ENCODE data around the gene AKAP6. TPM values are rescaled to one million over a fixed set of nuclear protein-coding genes. Genes with fewer than 3 reads are reported as not detected.

AKAP6 gene
- total RNA-seq, 1 experiment from 2014 or later = 1.1 TPM

- Histone ChIP-seq H4K91ac (ENCODE audit: insufficient read length, low read depth, low read length) (no peak overlapping the region), H3K79me1 (ENCODE audit: insufficient read depth, low read depth, low read length, poor library complexity, severe bottlenecking) (no peaks in the 10 kb centered on the region), H3K9me3 (ENCODE audit: control insufficient read depth, low read depth, low read length) (no peaks in the 10 kb centered on the region), H3K23ac (ENCODE audit: insufficient read length, low read depth, low read length) (no peak overlapping the region), H2BK20ac (ENCODE audit: low read depth, low read length, poor library complexity, severe bottlenecking) (no peak overlapping the region), H3K18ac (ENCODE audit: insufficient read length, low read depth, low read length) (no peak overlapping the region), H3K56ac (ENCODE audit: insufficient read length, low read depth, low read length) (no peak overlapping the region), H4K20me1 (ENCODE audit: control insufficient read depth, insufficient read depth, insufficient read length) (no peaks in the 10 kb centered on the region), H3K9ac (ENCODE audit: extremely low read depth, insufficient read length, low read length) (no peak overlapping the region), H3K4ac (ENCODE audit: low read depth, low read length) (no peak overlapping the region), H3T11ph (ENCODE audit: low read length) (no peak overlapping the region), H3K4me1 (ENCODE audit: insufficient read depth, low read length) (no peaks in the 10 kb centered on the region), H3K27ac (ENCODE audit: insufficient read length, low read depth, low read length) (no peak overlapping the region), H2BK5ac (ENCODE audit: insufficient read length, low read length) (no peak overlapping the region), H3K14ac (ENCODE audit: insufficient read depth, low read length) (no peak overlapping the region), H2AK5ac (ENCODE audit: insufficient read length, low read length) (no peak overlapping the region), H3K27me3 (ENCODE audit: insufficient read depth, low read length) (no peaks in the 10 kb centered on the region), H2AFZ (ENCODE audit: low read length) (no peak overlapping the region), H3K4me2 (ENCODE audit: insufficient read depth, insufficient read length, low read length) (no peak overlapping the region), H2BK15ac (ENCODE audit: low read depth, low read length) (no peak overlapping the region), H4K5ac (ENCODE audit: insufficient read length, low read depth, low read length) (no peak overlapping the region), H4K8ac (replicated peaks; ENCODE audit: insufficient read length, low read depth, low read length) (no peak overlapping the region), H3K79me2 (ENCODE audit: insufficient read depth, low read length) (no peaks in the 10 kb centered on the region), H2BK120ac (ENCODE audit: low read depth, low read length, poor library complexity, severe bottlenecking) (no peak overlapping the region), H2BK12ac (ENCODE audit: insufficient read length, low read depth, low read length) (no peak overlapping the region), H3K23me2 (ENCODE audit: insufficient read length, low read depth, low read length, poor library complexity, severe bottlenecking) (no peaks in the 10 kb centered on the region)
- no peak overlapping the region for H3K4me3 Mint-ChIP-seq
- peak overlapping the region in 1 of 3 experiments; percentile 51; a peak in 1 of 7 replicates for H3K27ac Mint-ChIP-seq
- H3K36me3 Mint-ChIP-seq (ENCODE audit: insufficient read depth in 1 of 3, low read depth in 3 of 3) = no peaks in the 10 kb centered on the region
- H3K4me1 Mint-ChIP-seq = peaks cover 8 to 11% of the 10 kb centered on the region in 2 experiments
- no peaks in the 10 kb centered on the region for H3K9me3 Mint-ChIP-seq
- no peak for TF ChIP-seq CTCF (conservative IDR thresholded peaks at IDR 0.05)
- no CpG with 5 or more reads among the region's 4 CpGs for WGBS (ENCODE audit: extremely low coverage, insufficient read length, low lambda C conversion rate)
- no peaks in the 10 kb centered on the region for H3K27me3 Mint-ChIP-seq (ENCODE audit: low read depth)
- DNase-seq = no peak
Observed at GRCh38 chr14:32627545-32628298, 298.6 kb downstream of the AKAP6 start.

Measured in H9 (cell line).